CD14-positive monocyte (primary cell): ENCODE measurements around the gene OR8J3. TPM values are rescaled to one million over a fixed set of nuclear protein-coding genes. Genes with fewer than 3 reads are reported as not detected.

Source experiments
- DNase-seq, 3 donors: peaks; one replicate each; pipeline ENCODE4 v3.0.0-alpha.2; 2011 to 2022
- H2AFZ ChIP-seq: 2 replicates; pipeline ENCODE4 v1.6.0; 2012; ENCODE audit warnings: mild to moderate bottlenecking, low read depth, low read length, inconsistent platforms; ENCODE audit not compliant: insufficient read depth, poor library complexity, severe bottlenecking
- H3K27ac ChIP-seq, 2 donors: 1 replicate in 1 of 2; 2 replicates in 1 of 2; pipeline ENCODE4 v1.5.1; 2012 to 2013; ENCODE audit warnings: low read length in 2 of 2, control low read depth in 1 of 2, inconsistent platforms in 1 of 2, low read depth in 1 of 2, mild to moderate bottlenecking in 1 of 2
- H3K27me3 ChIP-seq, 2 donors: one replicate each; pipeline versions ENCODE4 v1.6.0 to v1.6.1; 2011 to 2013; ENCODE audit warnings: low read length in 2 of 2; ENCODE audit not compliant: control insufficient read depth in 2 of 2, insufficient read depth in 2 of 2
- H3K36me3 ChIP-seq, 2 donors: replicated peaks in 1 of 2; 1 replicate in 1 of 2; 2 replicates in 1 of 2; pipeline versions ENCODE4 v1.5.1 to v1.6.1; 2012 to 2013; ENCODE audit warnings: low read length in 2 of 2, control low read depth in 1 of 2, inconsistent platforms in 1 of 2, mild to moderate bottlenecking in 1 of 2; ENCODE audit not compliant: insufficient read depth in 2 of 2, control insufficient read depth in 1 of 2
- H3K4me1 ChIP-seq, 2 donors: 1 replicate in 1 of 2; 2 replicates in 1 of 2; pipeline versions ENCODE4 v1.5.1 to v1.6.1; 2012 to 2013; ENCODE audit warnings: low read length in 2 of 2, control low read depth in 1 of 2, inconsistent platforms in 1 of 2, mild to moderate bottlenecking in 1 of 2, moderate library complexity in 1 of 2; ENCODE audit not compliant: insufficient read depth in 2 of 2, control insufficient read depth in 1 of 2
- H3K4me2 ChIP-seq: replicated peaks from 2 replicates; pipeline ENCODE3; 2012; ENCODE audit warnings: low read length, moderate library complexity, mild to moderate bottlenecking; ENCODE audit not compliant: poor library complexity, severe bottlenecking; ENCODE audit errors: extremely low read depth
- H3K4me3 ChIP-seq, 3 experiments: fragments of 200-600 bp in 1 of 3; sonication (generic) in 1 of 3; replicated peaks in 1 of 3; 1 replicate in 2 of 3; 2 replicates in 1 of 3; pipeline ENCODE4 v1.5.1; 2011 to 2013; ENCODE audit warnings: low read length in 3 of 3, mild to moderate bottlenecking in 3 of 3, control low read depth in 2 of 3, low read depth in 2 of 3, inconsistent platforms in 1 of 3, moderate library complexity in 1 of 3
- H3K79me2 ChIP-seq: 2 replicates; pipeline ENCODE4 v1.6.0; 2012; ENCODE audit warnings: mild to moderate bottlenecking, control low read depth, inconsistent platforms, low read length, moderate library complexity; ENCODE audit not compliant: insufficient read depth
- H3K9ac ChIP-seq: 2 replicates; pipeline ENCODE4 v1.6.0; 2017; ENCODE audit warnings: low read length, mild to moderate bottlenecking; ENCODE audit not compliant: insufficient read depth, poor library complexity, severe bottlenecking
- H3K9me3 ChIP-seq, 2 donors: replicated peaks in 1 of 2; 1 replicate in 1 of 2; 2 replicates in 1 of 2; pipeline versions ENCODE4 v1.5.1 to v1.6.1; 2012 to 2013; ENCODE audit warnings: low read length in 2 of 2, control low read depth in 1 of 2; ENCODE audit not compliant: control insufficient read depth in 1 of 2, insufficient read depth in 1 of 2
- H4K20me1 ChIP-seq: 2 replicates; pipeline ENCODE4 v1.6.0; 2012; ENCODE audit warnings: mild to moderate bottlenecking, low read length, control low read depth, moderate library complexity; ENCODE audit not compliant: insufficient read depth
- H3K27ac Mint-ChIP-seq, 7 donors: one replicate each; pipeline ENCODE4 v1.8.0; 2020; ENCODE audit warnings: mild to moderate bottlenecking in 7 of 7, mixed read lengths in 7 of 7, moderate library complexity in 6 of 7, inconsistent platforms in 2 of 7
- H3K27me3 Mint-ChIP-seq, 3 donors: one replicate each; pipeline ENCODE4 v1.8.0; 2021 to 2022; ENCODE audit warnings: low read depth in 3 of 3, mild to moderate bottlenecking in 3 of 3, mixed read lengths in 3 of 3, moderate library complexity in 3 of 3, inconsistent platforms in 1 of 3
- H3K36me3 Mint-ChIP-seq, 2 donors: one replicate each; pipeline ENCODE4 v1.8.0; 2020; ENCODE audit warnings: mixed read lengths in 2 of 2, inconsistent platforms in 1 of 2, mild to moderate bottlenecking in 1 of 2
- H3K4me1 Mint-ChIP-seq: one replicate; pipeline ENCODE4 v1.8.0; 2020; ENCODE audit warnings: mild to moderate bottlenecking, mixed read lengths
- H3K4me3 Mint-ChIP-seq, 2 donors: one replicate each; pipeline ENCODE4 v1.8.0; 2020; ENCODE audit warnings: mild to moderate bottlenecking in 2 of 2, mixed read lengths in 2 of 2, moderate library complexity in 1 of 2
- H3K9me3 Mint-ChIP-seq, 7 donors: one replicate each; pipeline ENCODE4 v1.8.0; 2020 to 2022; ENCODE audit warnings: mixed read lengths in 7 of 7, mild to moderate bottlenecking in 6 of 7, moderate library complexity in 6 of 7, inconsistent platforms in 2 of 7
- WGBS: methylation state at CpG from one replicate; pipeline ENCODE4 v1.1.5; 2013; ENCODE audit warnings: missing lambda C conversion rate; ENCODE audit not compliant: insufficient coverage; 5-methylcytosine and 5-hydroxymethylcytosine counted together
- intact Hi-C, 2 donors: fragments of 100-400 bp; cut with micrococcal nuclease; formaldehyde crosslinking; loops; one replicate each; pipeline versions ENCODE4 v1.15.0 to v1.15.1; 2023
- polyA plus RNA-seq, 3 donors: library from polyadenylated mRNA; depleted of rRNA in 1 of 3; unstranded in 2 of 3; stranded (reverse) in 1 of 3; fragments of 300-500 nt in 2 of 3; fragments of >200 nt in 1 of 3; fragmentation: Illumina TruSeq in 2 of 3; gene quantifications; 1 replicate in 2 of 3; 2 replicates in 1 of 3; pipeline ENCODE4 v1.2.3, GENCODE V29; 2012 to 2021
- TF ChIP-seq, protein P1 (sequence below): fragments of 200-600 bp; IDR thresholded peaks from one replicate; pipeline ENCODE4 v1.8.0; 2022; ENCODE audit warnings: antibody characterized with exemption, mild to moderate bottlenecking

Gene OR8J3
- polyA plus RNA-seq, 3 donors = not detected

DNA sequence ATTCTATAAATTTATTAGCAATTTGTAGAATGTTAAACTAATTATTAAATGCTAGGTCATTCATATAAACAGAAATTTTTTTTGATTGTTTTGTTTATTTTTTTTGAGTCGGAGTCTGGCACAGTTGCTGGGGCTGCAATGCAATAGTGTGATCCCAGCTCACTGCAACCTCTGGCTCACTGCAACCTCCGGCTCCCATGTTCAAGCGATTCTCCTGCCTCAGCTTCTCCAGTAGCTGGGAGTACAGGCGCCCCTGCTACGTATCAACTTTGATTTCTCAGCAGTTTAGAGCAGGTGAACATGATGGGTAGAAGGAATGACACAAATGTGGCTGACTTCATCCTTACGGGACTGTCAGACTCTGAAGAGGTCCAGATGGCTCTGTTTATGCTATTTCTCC, 17.9 kb downstream of the OR8J3 start, which contains the start of gene OR8H3:
Gene OR8H3 (plus strand): TSS at position 301 of the 400 bp plus-strand sequence. CDS start 0 bp downstream, at position 301.
- Histone ChIP-seq H3K9me3 (peaks cover 0 to 11% of the 10 kb centered on the region in 2 donors), H3K27ac (no peak within 1 kb of the TSS), H3K4me3 (no peak within 1 kb of the TSS), H4K20me1 (no peaks in the 10 kb centered on the region), H3K36me3 (no peaks in the 10 kb centered on the region), H3K79me2 (no peaks in the 10 kb centered on the region), H3K27me3 (no peaks in the 10 kb centered on the region), H3K9ac (no peak within 1 kb of the TSS), H2AFZ (no peak within 1 kb of the TSS), H3K4me2 (no peak within 1 kb of the TSS), H3K4me1 (no peaks in the 10 kb centered on the region)
- intact Hi-C loops = no loop called here
- Mint-ChIP-seq H3K27me3 (peaks cover 0 to 2% (median 0%) of the 10 kb centered on the region in 3 donors), H3K4me1 (no peaks in the 10 kb centered on the region), H3K36me3 (no peaks in the 10 kb centered on the region), H3K4me3 (no peak within 1 kb of the TSS), H3K27ac (no peak within 1 kb of the TSS), H3K9me3 (peaks cover 0 to 8% (median 0%) of the 10 kb centered on the region in 7 donors)
- WGBS = 90% methylated on average over 2 of the region's 6 CpGs
- DNase-seq = no peak
- TF ChIP-seq, protein P1, sequence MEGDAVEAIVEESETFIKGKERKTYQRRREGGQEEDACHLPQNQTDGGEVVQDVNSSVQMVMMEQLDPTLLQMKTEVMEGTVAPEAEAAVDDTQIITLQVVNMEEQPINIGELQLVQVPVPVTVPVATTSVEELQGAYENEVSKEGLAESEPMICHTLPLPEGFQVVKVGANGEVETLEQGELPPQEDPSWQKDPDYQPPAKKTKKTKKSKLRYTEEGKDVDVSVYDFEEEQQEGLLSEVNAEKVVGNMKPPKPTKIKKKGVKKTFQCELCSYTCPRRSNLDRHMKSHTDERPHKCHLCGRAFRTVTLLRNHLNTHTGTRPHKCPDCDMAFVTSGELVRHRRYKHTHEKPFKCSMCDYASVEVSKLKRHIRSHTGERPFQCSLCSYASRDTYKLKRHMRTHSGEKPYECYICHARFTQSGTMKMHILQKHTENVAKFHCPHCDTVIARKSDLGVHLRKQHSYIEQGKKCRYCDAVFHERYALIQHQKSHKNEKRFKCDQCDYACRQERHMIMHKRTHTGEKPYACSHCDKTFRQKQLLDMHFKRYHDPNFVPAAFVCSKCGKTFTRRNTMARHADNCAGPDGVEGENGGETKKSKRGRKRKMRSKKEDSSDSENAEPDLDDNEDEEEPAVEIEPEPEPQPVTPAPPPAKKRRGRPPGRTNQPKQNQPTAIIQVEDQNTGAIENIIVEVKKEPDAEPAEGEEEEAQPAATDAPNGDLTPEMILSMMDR = no peak

GRCh38 chr11:56103210-56103737, 36.7 kb downstream of the OR8J3 start, which contains the start of gene OR8H2:
Gene OR8H2, plus strand, starts transcription at chr11:56103687. Its CDS starts 1,356 bp downstream, at chr11:56105043.
- H4K20me1 ChIP-seq = no peaks in the 10 kb centered on the region
- no peaks in the 10 kb centered on the region for H3K27me3 ChIP-seq
- intact Hi-C loops = no loop called here
- Mint-ChIP-seq H3K4me1 (no peaks in the 10 kb centered on the region), H3K4me3 (no peak within 1 kb of the TSS), H3K27ac (no peak within 1 kb of the TSS), H3K27me3 (no peaks in the 10 kb centered on the region), H3K36me3 (no peaks in the 10 kb centered on the region), H3K9me3 (peaks cover 0 to 10% (median 2%) of the 10 kb centered on the region in 7 donors)
- TF ChIP-seq, protein P1 = no peak
- H3K79me2 ChIP-seq = no peaks in the 10 kb centered on the region
- no peak within 1 kb of the TSS for H2AFZ ChIP-seq
- no peak within 1 kb of the TSS for H3K4me3 ChIP-seq
- no peak within 1 kb of the TSS for H3K27ac ChIP-seq
- DNase-seq = no peak
- H3K4me1 ChIP-seq = no peaks in the 10 kb centered on the region
- no peak within 1 kb of the TSS for H3K4me2 ChIP-seq
- no peak within 1 kb of the TSS for H3K9ac ChIP-seq
- H3K36me3 ChIP-seq = no peaks in the 10 kb centered on the region
- H3K9me3 ChIP-seq = peaks cover 4 to 6% of the 10 kb centered on the region in 2 donors
